ENCODE measurements around the gene KIF12. TPM values are rescaled to one million over a fixed set of nuclear protein-coding genes. Genes with fewer than 3 reads are reported as not detected.
A peak's percentile ranks its signal among the peaks of the same experiment; 100 is the strongest.

The KIF12 gene
- total and polyA plus RNA-seq, 2 of the 13 experiments (the other 11 are each of a cell fraction or from before 2014, with no cell fraction given) = 1.8 to 12.5 TPM

DNA sequence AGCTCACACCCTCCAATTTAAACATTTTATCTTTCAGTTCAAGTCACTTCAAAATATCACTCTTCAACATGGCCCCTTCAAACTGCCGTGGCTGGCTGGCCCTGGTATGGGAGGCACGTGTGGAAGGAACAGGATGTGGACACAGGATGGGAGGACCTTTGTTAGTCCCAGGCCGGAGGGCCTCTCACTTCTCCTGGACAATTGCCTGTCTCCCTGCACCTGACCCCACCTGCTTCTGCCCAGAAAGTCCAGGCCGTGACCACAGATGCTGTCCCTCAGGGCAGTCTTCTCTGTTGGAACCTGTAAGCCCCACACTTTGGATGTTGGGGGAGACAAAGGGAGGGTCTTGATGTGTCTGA, 40.4 kb downstream of the KIF12 start (continued):
- TF ChIP-seq HNF1A (IDR thresholded peaks at IDR 0.05; ENCODE audit: low read depth) (no peak), HNF1A (CRISPR knock-in tag; IDR thresholded peaks at IDR 0.05; ENCODE audit: borderline replicate concordance) (0 out of 2 replicates have a peak, but pooled peaks have one; percentile 26), TEAD3 (CRISPR knock-in tag; optimal IDR thresholded peaks at IDR 0.05; ENCODE audit: borderline replicate concordance) (peak; percentile 72), AGO1 (IDR thresholded peaks at IDR 0.05; ENCODE audit: low read depth, low read length, poor library complexity, severe bottlenecking) (peak; percentile 78), SOX5 (CRISPR knock-in tag; IDR thresholded peaks at IDR 0.05; ENCODE audit: borderline replicate concordance) (peak; percentile 75), NONO (IDR thresholded peaks at IDR 0.05) (no peak), NONO (CRISPR knock-in tag; conservative IDR thresholded peaks at IDR 0.05) (no peak), GABPB1 (CRISPR knock-in tag; IDR thresholded peaks at IDR 0.05) (no peak; the same call in 1 of the 2 replicates), ZUFSP (CRISPR knock-in tag; IDR thresholded peaks at IDR 0.05; ENCODE audit: borderline replicate concordance) (no peak), POLR2AphosphoS5 (IDR thresholded peaks at IDR 0.05; ENCODE audit: low read depth, low read length) (no peak), JUNB (CRISPR knock-in tag; IDR thresholded peaks at IDR 0.05; ENCODE audit: borderline replicate concordance) (peak; percentile 27; the same call in 1 of the 2 replicates), ZNF605 (CRISPR knock-in tag; IDR thresholded peaks at IDR 0.05) (0 out of 2 replicates have a peak, but pooled peaks have one; percentile 37), RAD21 (CRISPR knock-in tag; IDR thresholded peaks at IDR 0.05) (no peak), ZNF501 (CRISPR knock-in tag; IDR thresholded peaks at IDR 0.05) (no peak), TMF1 (CRISPR knock-in tag; IDR thresholded peaks at IDR 0.05; ENCODE audit: low read depth) (no peak), POLR2A (IDR thresholded peaks at IDR 0.05; ENCODE audit: insufficient read depth in 1 of 2, low read depth in 2 of 2, low read length in 2 of 2) (no peak), ZNF747 (CRISPR knock-in tag; IDR thresholded peaks at IDR 0.05; ENCODE audit: borderline replicate concordance) (no peak), ISL2 (CRISPR knock-in tag; IDR thresholded peaks at IDR 0.05) (no peak)
- TF ChIP-seq, protein P1, sequence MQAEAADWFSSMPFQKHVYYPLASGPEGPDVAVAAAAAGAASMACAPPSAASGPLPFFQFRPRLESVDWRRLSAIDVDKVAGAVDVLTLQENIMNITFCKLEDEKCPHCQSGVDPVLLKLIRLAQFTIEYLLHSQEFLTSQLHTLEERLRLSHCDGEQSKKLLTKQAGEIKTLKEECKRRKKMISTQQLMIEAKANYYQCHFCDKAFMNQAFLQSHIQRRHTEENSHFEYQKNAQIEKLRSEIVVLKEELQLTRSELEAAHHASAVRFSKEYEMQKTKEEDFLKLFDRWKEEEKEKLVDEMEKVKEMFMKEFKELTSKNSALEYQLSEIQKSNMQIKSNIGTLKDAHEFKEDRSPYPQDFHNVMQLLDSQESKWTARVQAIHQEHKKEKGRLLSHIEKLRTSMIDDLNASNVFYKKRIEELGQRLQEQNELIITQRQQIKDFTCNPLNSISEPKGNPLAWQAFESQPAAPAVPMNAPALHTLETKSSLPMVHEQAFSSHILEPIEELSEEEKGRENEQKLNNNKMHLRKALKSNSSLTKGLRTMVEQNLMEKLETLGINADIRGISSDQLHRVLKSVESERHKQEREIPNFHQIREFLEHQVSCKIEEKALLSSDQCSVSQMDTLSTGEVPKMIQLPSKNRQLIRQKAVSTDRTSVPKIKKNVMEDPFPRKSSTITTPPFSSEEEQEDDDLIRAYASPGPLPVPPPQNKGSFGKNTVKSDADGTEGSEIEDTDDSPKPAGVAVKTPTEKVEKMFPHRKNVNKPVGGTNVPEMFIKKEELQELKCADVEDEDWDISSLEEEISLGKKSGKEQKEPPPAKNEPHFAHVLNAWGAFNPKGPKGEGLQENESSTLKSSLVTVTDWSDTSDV (CRISPR knock-in tag; IDR thresholded peaks at IDR 0.05) = no peak
- TF ChIP-seq, protein P2, sequence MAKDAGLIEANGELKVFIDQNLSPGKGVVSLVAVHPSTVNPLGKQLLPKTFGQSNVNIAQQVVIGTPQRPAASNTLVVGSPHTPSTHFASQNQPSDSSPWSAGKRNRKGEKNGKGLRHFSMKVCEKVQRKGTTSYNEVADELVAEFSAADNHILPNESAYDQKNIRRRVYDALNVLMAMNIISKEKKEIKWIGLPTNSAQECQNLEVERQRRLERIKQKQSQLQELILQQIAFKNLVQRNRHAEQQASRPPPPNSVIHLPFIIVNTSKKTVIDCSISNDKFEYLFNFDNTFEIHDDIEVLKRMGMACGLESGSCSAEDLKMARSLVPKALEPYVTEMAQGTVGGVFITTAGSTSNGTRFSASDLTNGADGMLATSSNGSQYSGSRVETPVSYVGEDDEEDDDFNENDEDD (CRISPR knock-in tag; IDR thresholded peaks at IDR 0.05; ENCODE audit: borderline replicate concordance) = peak; percentile 72
- TF ChIP-seq, protein P3, sequence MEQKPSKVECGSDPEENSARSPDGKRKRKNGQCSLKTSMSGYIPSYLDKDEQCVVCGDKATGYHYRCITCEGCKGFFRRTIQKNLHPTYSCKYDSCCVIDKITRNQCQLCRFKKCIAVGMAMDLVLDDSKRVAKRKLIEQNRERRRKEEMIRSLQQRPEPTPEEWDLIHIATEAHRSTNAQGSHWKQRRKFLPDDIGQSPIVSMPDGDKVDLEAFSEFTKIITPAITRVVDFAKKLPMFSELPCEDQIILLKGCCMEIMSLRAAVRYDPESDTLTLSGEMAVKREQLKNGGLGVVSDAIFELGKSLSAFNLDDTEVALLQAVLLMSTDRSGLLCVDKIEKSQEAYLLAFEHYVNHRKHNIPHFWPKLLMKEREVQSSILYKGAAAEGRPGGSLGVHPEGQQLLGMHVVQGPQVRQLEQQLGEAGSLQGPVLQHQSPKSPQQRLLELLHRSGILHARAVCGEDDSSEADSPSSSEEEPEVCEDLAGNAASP (CRISPR knock-in tag; IDR thresholded peaks at IDR 0.05; ENCODE audit: borderline replicate concordance) = peak; percentile 28; the same call in 1 of the 2 replicates
